GM23338 (cell line): ENCODE results near the gene GAB1. TPM values are rescaled to one million over a fixed set of nuclear protein-coding genes. Genes with fewer than 3 reads are reported as not detected.
A peak's percentile ranks its signal among the peaks of the same experiment; 100 is the strongest.

Experiments
- ATAC-seq: fragments of 200-7000 bp; cut with Tn5 transposase; 3 replicates; pipeline ENCODE4 v1.9.1; 2020
- DNase-seq: peaks from one replicate; pipeline ENCODE4 v3.0.0-alpha.2; 2015; ENCODE audit warnings: low spot score
- H2AFZ ChIP-seq: fragments of 200-600 bp; sonication (generic); 2 replicates; pipeline ENCODE4 v1.8.0; 2016; ENCODE audit warnings: antibody characterized with exemption, mild to moderate bottlenecking, moderate library complexity
- H3F3A ChIP-seq: fragments of 200-600 bp; sonication (generic); replicated peaks from 2 replicates; pipeline ENCODE4 v1.8.0; 2017; ENCODE audit warnings: antibody characterized with exemption, mixed run types, low read depth
- H3K27ac ChIP-seq: fragments of 200-600 bp; sonication (generic); 2 replicates; pipeline ENCODE4 v1.6.1; 2016; ENCODE audit warnings: low read depth
- H3K27me3 ChIP-seq: fragments of 200-600 bp; sonication (generic); 2 replicates; pipeline ENCODE4 v1.8.0; 2016; ENCODE audit warnings: mild to moderate bottlenecking, mixed run types, moderate library complexity; ENCODE audit not compliant: insufficient read depth
- H3K36me3 ChIP-seq: fragments of 200-600 bp; sonication (generic); 2 replicates; pipeline ENCODE4 v1.8.0; 2016; ENCODE audit warnings: mild to moderate bottlenecking; ENCODE audit not compliant: insufficient read depth
- H3K4me1 ChIP-seq: fragments of 200-600 bp; sonication (generic); 2 replicates; pipeline ENCODE4 v1.8.0; 2016; ENCODE audit warnings: mild to moderate bottlenecking, moderate library complexity; ENCODE audit not compliant: insufficient read depth
- H3K4me2 ChIP-seq: fragments of 200-600 bp; sonication (generic); 2 replicates; pipeline ENCODE4 v1.7.1; 2017; ENCODE audit warnings: mixed run types
- H3K4me3 ChIP-seq: fragments of 200-600 bp; sonication (generic); 2 replicates; pipeline ENCODE4 v1.6.1; 2016; ENCODE audit warnings: mixed run types
- H3K79me2 ChIP-seq: fragments of 200-600 bp; sonication (generic); replicated peaks from 2 replicates; pipeline ENCODE4 v1.8.0; 2017; ENCODE audit warnings: mild to moderate bottlenecking; ENCODE audit not compliant: insufficient read depth
- H3K9me2 ChIP-seq: fragments of 200-600 bp; sonication (generic); 2 replicates; pipeline ENCODE4 v1.8.0; 2017; ENCODE audit not compliant: insufficient read depth
- H4K20me1 ChIP-seq: fragments of 200-600 bp; sonication (generic); replicated peaks from 2 replicates; pipeline ENCODE4 v1.8.0; 2017; ENCODE audit warnings: mild to moderate bottlenecking; ENCODE audit not compliant: insufficient read depth
- H3K27ac Mint-ChIP-seq: 2 replicates; pipeline ENCODE4 v1.8.0; 2020; ENCODE audit warnings: inconsistent platforms, mild to moderate bottlenecking, moderate library complexity, mixed read lengths
- H3K27me3 Mint-ChIP-seq: 3 replicates; pipeline ENCODE4 v1.8.0; 2022; ENCODE audit warnings: low read depth, mild to moderate bottlenecking, moderate library complexity, mixed read lengths, inconsistent platforms; ENCODE audit not compliant: insufficient read depth, poor library complexity
- H3K36me3 Mint-ChIP-seq: 3 replicates; pipeline ENCODE4 v1.8.0; 2021; ENCODE audit warnings: low read depth, mild to moderate bottlenecking, inconsistent platforms, moderate library complexity, mixed read lengths
- H3K4me1 Mint-ChIP-seq: 3 replicates; pipeline ENCODE4 v1.8.0; 2020; ENCODE audit warnings: mild to moderate bottlenecking, inconsistent platforms, mixed read lengths
- H3K4me3 Mint-ChIP-seq: 3 replicates; pipeline ENCODE4 v1.8.0; 2021; ENCODE audit warnings: moderate library complexity, mild to moderate bottlenecking, inconsistent platforms, mixed read lengths
- H3K9me3 Mint-ChIP-seq: 3 replicates; pipeline ENCODE4 v1.8.0; 2020; ENCODE audit warnings: moderate library complexity, mild to moderate bottlenecking, inconsistent platforms, mixed read lengths
- CREB1 ChIP-seq: fragments of 250-450 bp; sonication (Bioruptor Pico); IDR thresholded peaks from 2 replicates; pipeline ENCODE4 v1.5.0; 2020; ENCODE audit warnings: low read depth, mild to moderate bottlenecking, moderate library complexity
- EZH2 ChIP-seq: fragments of 200-600 bp; sonication (generic); IDR thresholded peaks from one replicate; pipeline ENCODE4 v1.8.0; 2017; ENCODE audit warnings: antibody characterized with exemption, mild to moderate bottlenecking, low read depth; ENCODE audit not compliant: unreplicated experiment
- EZH2phosphoT487 ChIP-seq: fragments of 200-600 bp; sonication (generic); IDR thresholded peaks from one replicate; pipeline ENCODE4 v1.8.1; 2018; ENCODE audit warnings: antibody characterized with exemption; ENCODE audit not compliant: unreplicated experiment
- NANOG ChIP-seq: IDR thresholded peaks from 2 replicates; pipeline ENCODE4 v1.6.1; 2016; ENCODE audit warnings: antibody characterized with exemption, borderline replicate concordance
- ZNF331 ChIP-seq: fragments of 250-450 bp; sonication (Bioruptor Pico); IDR thresholded peaks from 2 replicates; pipeline ENCODE4 v1.5.0; 2020; ENCODE audit warnings: low read depth, mild to moderate bottlenecking, moderate library complexity
- polyA plus RNA-seq: library from polyadenylated mRNA; unstranded; fragments of >200 nt; fragmentation: Nextera tagmentation; extraction: Ambion mirVana; gene quantifications from 2 replicates; pipeline ENCODE4 v1.2.1, GENCODE V29; 2016
- total RNA-seq: library from RNA; depleted of rRNA; stranded (reverse); fragments of >200 nt; shearing (Covaris generic); gene quantifications from 2 replicates; pipeline ENCODE4 v1.2.3, GENCODE V29; 2014
- TF ChIP-seq, protein P1 (sequence below), 2 experiments: fragments of 200-600 bp in 1 of 2; sonication (generic) in 1 of 2; conservative IDR thresholded peaks; 2 replicates each; pipeline versions ENCODE4 v1.5.1 to v1.6.1; 2016 to 2017; ENCODE audit warnings: antibody characterized with exemption in 2 of 2, low read depth in 2 of 2, mild to moderate bottlenecking in 2 of 2, moderate library complexity in 1 of 2
- TF ChIP-seq, protein P2 (sequence below): IDR thresholded peaks from one replicate; pipeline ENCODE4 v1.6.1; 2018; ENCODE audit warnings: antibody characterized with exemption; ENCODE audit not compliant: unreplicated experiment

The GAB1 gene
- total and polyA plus RNA-seq, 2 experiments from 2014 or later, result 4.0 to 18.4 TPM

DNA sequence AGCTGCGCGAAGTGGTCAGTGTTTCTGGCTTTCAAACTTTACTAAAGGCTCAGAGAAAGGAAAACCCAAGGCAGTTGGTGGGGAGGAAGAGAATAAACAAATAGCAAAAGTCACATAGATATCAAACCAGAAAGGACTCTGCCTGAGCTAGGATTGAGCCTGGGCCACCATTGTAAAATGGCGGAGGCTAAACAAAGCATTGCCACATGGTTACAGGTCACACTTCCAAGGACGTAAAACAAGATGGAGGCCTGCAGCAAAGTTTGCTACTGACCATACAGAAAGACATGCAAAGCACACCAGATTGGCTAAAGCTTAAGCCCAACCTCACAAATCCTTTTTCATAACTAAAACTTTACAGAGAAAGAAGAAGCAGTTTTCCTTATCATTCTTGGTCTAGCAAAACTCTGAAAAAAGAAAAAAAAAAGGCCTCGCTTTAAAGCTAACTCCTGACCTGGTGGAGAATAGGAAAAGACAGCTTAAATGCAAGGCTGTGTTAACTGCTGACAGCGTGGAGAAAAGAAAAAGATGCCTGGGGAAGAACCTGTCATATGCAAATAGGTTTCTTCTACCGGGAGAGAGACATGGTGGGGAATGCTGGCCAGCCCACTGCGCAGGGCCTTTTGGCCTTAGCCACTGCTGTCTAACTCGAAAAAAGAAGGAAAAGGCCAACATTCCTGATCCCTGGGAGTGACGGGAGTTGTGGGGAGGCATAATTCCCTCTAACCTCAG, 95.0 kb downstream of the GAB1 start:
- Histone ChIP-seq H3K79me2 (no peaks in the 10 kb centered on the region), H3K4me3 (no peak overlapping the region), H3K27ac (peak overlapping the region; percentile 43; the same call in 1 of the 2 replicates), H3K9me2 (no peaks in the 10 kb centered on the region), H3K4me2 (no peak overlapping the region), H4K20me1 (no peaks in the 10 kb centered on the region), H3K4me1 (peaks cover 18% of the 10 kb centered on the region), H3F3A (no peaks in the 10 kb centered on the region), H2AFZ (no peak overlapping the region), H3K36me3 (peaks cover 13% of the 10 kb centered on the region; the same call in 1 of the 2 replicates), H3K27me3 (no peaks in the 10 kb centered on the region)
- H3K36me3 Mint-ChIP-seq, result peaks cover 43% of the 10 kb centered on the region
- peaks cover 31% of the 10 kb centered on the region for H3K9me3 Mint-ChIP-seq
- peaks cover 2% of the 10 kb centered on the region for H3K27me3 Mint-ChIP-seq
- ATAC-seq (peak; percentile 96), DNase-seq (peak; percentile 53)
- peak overlapping the region; percentile 92 for H3K27ac Mint-ChIP-seq
- H3K4me3 Mint-ChIP-seq, result no peak overlapping the region
- H3K4me1 Mint-ChIP-seq, result peaks cover 29% of the 10 kb centered on the region
- TF ChIP-seq, protein P1, sequence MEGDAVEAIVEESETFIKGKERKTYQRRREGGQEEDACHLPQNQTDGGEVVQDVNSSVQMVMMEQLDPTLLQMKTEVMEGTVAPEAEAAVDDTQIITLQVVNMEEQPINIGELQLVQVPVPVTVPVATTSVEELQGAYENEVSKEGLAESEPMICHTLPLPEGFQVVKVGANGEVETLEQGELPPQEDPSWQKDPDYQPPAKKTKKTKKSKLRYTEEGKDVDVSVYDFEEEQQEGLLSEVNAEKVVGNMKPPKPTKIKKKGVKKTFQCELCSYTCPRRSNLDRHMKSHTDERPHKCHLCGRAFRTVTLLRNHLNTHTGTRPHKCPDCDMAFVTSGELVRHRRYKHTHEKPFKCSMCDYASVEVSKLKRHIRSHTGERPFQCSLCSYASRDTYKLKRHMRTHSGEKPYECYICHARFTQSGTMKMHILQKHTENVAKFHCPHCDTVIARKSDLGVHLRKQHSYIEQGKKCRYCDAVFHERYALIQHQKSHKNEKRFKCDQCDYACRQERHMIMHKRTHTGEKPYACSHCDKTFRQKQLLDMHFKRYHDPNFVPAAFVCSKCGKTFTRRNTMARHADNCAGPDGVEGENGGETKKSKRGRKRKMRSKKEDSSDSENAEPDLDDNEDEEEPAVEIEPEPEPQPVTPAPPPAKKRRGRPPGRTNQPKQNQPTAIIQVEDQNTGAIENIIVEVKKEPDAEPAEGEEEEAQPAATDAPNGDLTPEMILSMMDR (conservative IDR thresholded peaks at IDR 0.05; ENCODE audit: low read depth in 2 of 2), result no peak
- TF ChIP-seq ZNF331 (no peak), EZH2 (no peak), EZH2phosphoT487 (no peak)

DNA sequence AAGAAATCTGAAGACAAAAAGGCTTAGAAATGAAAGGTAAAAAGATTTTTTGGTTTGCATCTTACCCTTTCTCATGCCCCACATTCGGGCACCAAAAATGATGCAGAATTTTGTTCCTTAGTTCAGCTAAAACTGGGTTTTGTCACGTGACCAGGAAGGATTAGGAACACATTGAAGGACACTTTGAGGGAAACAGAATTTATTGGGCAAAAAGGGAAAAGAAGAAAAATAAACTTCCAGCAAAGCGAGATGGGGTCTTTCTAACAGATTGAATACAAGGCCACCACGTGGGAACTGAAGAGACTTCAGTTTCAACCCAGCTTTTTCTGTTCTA, 95.5 kb downstream of the GAB1 start:
- no peak overlapping the region for H3K27ac Mint-ChIP-seq
- Histone ChIP-seq H3K27me3 (no peaks in the 10 kb centered on the region), H3K4me2 (no peak overlapping the region), H3K36me3 (peaks cover 13% of the 10 kb centered on the region; the same call in 1 of the 2 replicates), H2AFZ (no peak overlapping the region), H3K4me1 (peaks cover 15% of the 10 kb centered on the region), H3K4me3 (no peak overlapping the region), H3K79me2 (no peaks in the 10 kb centered on the region), H3K9me2 (no peaks in the 10 kb centered on the region), H4K20me1 (no peaks in the 10 kb centered on the region), H3F3A (no peaks in the 10 kb centered on the region), H3K27ac (no peak overlapping the region)
- TF ChIP-seq NANOG, result no peak
- TF ChIP-seq, protein P2, sequence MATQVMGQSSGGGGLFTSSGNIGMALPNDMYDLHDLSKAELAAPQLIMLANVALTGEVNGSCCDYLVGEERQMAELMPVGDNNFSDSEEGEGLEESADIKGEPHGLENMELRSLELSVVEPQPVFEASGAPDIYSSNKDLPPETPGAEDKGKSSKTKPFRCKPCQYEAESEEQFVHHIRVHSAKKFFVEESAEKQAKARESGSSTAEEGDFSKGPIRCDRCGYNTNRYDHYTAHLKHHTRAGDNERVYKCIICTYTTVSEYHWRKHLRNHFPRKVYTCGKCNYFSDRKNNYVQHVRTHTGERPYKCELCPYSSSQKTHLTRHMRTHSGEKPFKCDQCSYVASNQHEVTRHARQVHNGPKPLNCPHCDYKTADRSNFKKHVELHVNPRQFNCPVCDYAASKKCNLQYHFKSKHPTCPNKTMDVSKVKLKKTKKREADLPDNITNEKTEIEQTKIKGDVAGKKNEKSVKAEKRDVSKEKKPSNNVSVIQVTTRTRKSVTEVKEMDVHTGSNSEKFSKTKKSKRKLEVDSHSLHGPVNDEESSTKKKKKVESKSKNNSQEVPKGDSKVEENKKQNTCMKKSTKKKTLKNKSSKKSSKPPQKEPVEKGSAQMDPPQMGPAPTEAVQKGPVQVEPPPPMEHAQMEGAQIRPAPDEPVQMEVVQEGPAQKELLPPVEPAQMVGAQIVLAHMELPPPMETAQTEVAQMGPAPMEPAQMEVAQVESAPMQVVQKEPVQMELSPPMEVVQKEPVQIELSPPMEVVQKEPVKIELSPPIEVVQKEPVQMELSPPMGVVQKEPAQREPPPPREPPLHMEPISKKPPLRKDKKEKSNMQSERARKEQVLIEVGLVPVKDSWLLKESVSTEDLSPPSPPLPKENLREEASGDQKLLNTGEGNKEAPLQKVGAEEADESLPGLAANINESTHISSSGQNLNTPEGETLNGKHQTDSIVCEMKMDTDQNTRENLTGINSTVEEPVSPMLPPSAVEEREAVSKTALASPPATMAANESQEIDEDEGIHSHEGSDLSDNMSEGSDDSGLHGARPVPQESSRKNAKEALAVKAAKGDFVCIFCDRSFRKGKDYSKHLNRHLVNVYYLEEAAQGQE, result no peak
- no peak for TF ChIP-seq CREB1 (CRISPR knock-in tag)
- TF ChIP-seq, protein P1 (conservative IDR thresholded peaks at IDR 0.05; ENCODE audit: low read depth in 2 of 2), result no peak
- no peak for TF ChIP-seq EZH2
- no peak overlapping the region for H3K4me3 Mint-ChIP-seq
- DNase-seq (no peak), ATAC-seq (no peak)
- H3K36me3 Mint-ChIP-seq, result peaks cover 41% of the 10 kb centered on the region
- H3K4me1 Mint-ChIP-seq, result peaks cover 27% of the 10 kb centered on the region
- H3K9me3 Mint-ChIP-seq, result peaks cover 31% of the 10 kb centered on the region
- H3K27me3 Mint-ChIP-seq, result peaks cover 2% of the 10 kb centered on the region
